ENCODE results near the gene PANK2. TPM values are rescaled to one million over a fixed set of nuclear protein-coding genes. Genes with fewer than 3 reads are reported as not detected.

The PANK2 gene
- total RNA-seq, 2 experiments from 2014 or later = 47.6 to 50.3 TPM

DNA sequence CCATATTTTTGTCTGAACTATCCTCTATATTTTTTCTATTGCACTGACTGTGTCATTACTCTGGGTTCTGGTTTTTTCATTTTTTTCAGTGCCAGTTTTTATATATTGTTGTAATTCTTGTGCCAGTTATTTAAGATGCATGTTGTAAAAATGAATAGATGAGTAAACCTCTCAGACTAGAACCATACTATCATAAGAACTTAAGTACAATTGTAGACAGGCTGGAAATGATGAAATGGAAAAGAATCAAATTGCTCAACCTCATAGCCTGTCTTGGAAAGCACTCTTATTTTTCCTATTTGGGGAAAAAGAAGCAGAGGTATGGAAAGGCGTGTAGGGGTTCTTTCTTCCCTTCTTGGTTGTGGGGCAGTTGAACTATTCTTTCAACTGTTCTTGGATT lies 30.2 kb downstream of the PANK2 start:
- TF ChIP-seq, protein P1, sequence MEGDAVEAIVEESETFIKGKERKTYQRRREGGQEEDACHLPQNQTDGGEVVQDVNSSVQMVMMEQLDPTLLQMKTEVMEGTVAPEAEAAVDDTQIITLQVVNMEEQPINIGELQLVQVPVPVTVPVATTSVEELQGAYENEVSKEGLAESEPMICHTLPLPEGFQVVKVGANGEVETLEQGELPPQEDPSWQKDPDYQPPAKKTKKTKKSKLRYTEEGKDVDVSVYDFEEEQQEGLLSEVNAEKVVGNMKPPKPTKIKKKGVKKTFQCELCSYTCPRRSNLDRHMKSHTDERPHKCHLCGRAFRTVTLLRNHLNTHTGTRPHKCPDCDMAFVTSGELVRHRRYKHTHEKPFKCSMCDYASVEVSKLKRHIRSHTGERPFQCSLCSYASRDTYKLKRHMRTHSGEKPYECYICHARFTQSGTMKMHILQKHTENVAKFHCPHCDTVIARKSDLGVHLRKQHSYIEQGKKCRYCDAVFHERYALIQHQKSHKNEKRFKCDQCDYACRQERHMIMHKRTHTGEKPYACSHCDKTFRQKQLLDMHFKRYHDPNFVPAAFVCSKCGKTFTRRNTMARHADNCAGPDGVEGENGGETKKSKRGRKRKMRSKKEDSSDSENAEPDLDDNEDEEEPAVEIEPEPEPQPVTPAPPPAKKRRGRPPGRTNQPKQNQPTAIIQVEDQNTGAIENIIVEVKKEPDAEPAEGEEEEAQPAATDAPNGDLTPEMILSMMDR (IDR thresholded peaks at IDR 0.05) = no peak
- ATAC-seq (no peak), DNase-seq (no peak)
- ChIA-PET CTCF (no interaction called here), POLR2A (no interaction called here)
- H3K36me3 Mint-ChIP-seq (ENCODE audit: low read depth) = peaks cover 52% of the 10 kb centered on the region
- intact Hi-C loops (cut with micrococcal nuclease) = no loop called here
- peak overlapping the region; percentile 67 for H3K27ac Mint-ChIP-seq
- no peak overlapping the region for H3K4me3 Mint-ChIP-seq
- no peaks in the 10 kb centered on the region for H3K27me3 Mint-ChIP-seq
- peaks cover 58% of the 10 kb centered on the region for H3K4me1 Mint-ChIP-seq (ENCODE audit: low read depth)
- no peaks in the 10 kb centered on the region for H3K9me3 Mint-ChIP-seq

DNA sequence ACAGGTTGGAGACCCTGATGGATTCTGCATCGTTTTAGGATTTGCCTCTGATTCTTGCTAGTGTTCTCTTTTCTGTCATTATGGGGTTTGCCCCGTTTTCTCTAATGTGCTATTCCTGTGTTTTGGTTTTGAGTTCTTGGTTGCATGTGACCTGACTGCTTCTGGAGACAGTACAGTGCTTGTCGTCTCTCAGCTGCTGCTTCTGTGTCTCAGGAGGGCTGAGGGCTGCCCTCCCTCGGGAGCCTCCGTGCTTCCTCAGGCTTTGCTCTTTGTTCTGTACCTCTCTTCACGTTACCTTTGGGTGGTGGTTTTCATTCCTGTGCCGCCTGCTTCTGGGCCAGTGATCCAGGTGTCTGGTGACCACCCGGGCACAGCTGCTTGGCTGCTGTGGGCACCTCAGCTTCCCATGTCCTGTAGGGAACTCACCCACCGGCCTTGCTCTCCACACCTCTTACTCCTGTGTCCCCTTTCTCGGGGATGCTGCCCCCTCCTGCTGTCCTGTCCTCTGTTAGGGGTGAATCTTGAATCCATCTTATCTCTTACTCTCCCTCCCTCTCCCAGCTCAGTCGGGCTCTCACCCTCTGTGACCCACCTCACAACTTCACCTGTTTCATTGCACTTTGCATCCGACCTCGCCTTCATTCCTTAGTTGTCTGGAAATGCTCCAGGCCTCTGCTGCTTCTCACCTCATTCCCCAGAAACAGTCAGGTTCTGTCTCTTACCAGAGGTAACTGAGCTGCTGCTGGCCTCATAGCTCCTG lies 33.2 kb downstream of the PANK2 start:
- no peaks in the 10 kb centered on the region for H3K27me3 Mint-ChIP-seq
- TF ChIP-seq, protein P1 (IDR thresholded peaks at IDR 0.05) = no peak
- H3K36me3 Mint-ChIP-seq (ENCODE audit: low read depth) = peaks cover 40% of the 10 kb centered on the region
- CTCF ChIA-PET = interaction anchor here (0.6 kb wide), 1 partner anchor 55 kb away, joined by 3 read pairs; no protein-coding TSS in a partner anchor
- DNase-seq (no peak), ATAC-seq (no peak)
- peak overlapping the region; percentile 81 for H3K27ac Mint-ChIP-seq
- no peaks in the 10 kb centered on the region for H3K9me3 Mint-ChIP-seq
- no peak overlapping the region for H3K4me3 Mint-ChIP-seq
- intact Hi-C loops (cut with micrococcal nuclease) = no loop called here
- POLR2A ChIA-PET = interaction anchor here (0.9 to 1.9 kb wide), 4 partner anchors 8 to 48 kb away, joined by 3 to 8 read pairs (median 4); no protein-coding TSS in a partner anchor
- peaks cover 50% of the 10 kb centered on the region for H3K4me1 Mint-ChIP-seq (ENCODE audit: low read depth)

DNA sequence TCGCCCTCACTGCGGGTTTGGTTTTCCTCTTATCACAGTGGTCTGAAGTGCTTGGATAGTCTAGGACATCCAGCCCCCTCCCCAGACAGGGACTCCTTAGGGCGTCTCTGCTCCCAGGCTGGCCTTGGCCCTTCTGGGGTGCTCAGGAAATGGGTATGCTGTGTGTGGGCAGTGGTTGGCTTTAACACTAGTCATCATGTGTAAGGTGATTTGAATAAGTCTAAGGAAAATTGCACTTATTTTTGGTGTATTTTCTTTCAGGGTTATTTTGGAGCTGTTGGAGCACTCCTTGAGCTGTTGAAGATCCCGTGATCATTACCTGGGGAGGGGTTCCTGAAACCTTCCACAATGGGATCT lies 33.8 kb downstream of the PANK2 start:
- ATAC-seq = no peak
- TF ChIP-seq, protein P1 (IDR thresholded peaks at IDR 0.05) = no peak
- CTCF ChIA-PET = interaction anchor here (0.6 kb wide), 1 partner anchor 54 kb away, joined by 3 read pairs; no protein-coding TSS in a partner anchor

DNA sequence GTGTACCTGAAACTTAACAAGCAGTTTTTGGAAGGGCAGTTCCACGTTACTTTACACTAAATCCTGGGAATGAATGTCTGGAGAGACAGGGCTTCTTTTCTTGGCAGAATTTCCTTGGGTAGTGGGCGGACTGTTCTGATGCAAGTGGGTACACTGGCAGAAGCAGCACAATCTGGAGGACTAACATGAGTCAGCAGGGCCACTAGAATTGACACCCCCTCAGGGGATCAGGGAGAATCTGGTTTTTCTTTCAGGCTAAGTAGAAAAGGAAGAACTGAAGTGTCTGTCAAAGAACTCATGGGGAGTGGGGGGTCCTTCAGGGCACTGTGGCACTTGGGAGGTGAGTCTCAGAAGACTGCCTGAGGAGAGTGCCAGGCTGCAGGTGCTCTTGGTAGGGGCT lies 34.6 kb downstream of the PANK2 start:
- ATAC-seq = no peak
- Mint-ChIP-seq H3K4me1 (ENCODE audit: low read depth) (peaks cover 44% of the 10 kb centered on the region), H3K36me3 (ENCODE audit: low read depth) (peaks cover 34% of the 10 kb centered on the region), H3K9me3 (no peaks in the 10 kb centered on the region), H3K4me3 (no peak overlapping the region), H3K27ac (peak overlapping the region; percentile 81), H3K27me3 (no peaks in the 10 kb centered on the region)
- CTCF ChIA-PET = no interaction called here
- POLR2A ChIA-PET = no interaction called here
- no peak for DNase-seq
- intact Hi-C loops (cut with micrococcal nuclease) = no loop called here
- TF ChIP-seq, protein P1 (IDR thresholded peaks at IDR 0.05) = no peak

More for the DNA sequence above, 33.8 kb downstream of the PANK2 start:
- Mint-ChIP-seq H3K27me3 (no peaks in the 10 kb centered on the region), H3K4me3 (no peak overlapping the region), H3K27ac (peak overlapping the region; percentile 81), H3K4me1 (ENCODE audit: low read depth) (peaks cover 49% of the 10 kb centered on the region), H3K36me3 (ENCODE audit: low read depth) (peaks cover 40% of the 10 kb centered on the region), H3K9me3 (no peaks in the 10 kb centered on the region)
- intact Hi-C loops (cut with micrococcal nuclease) = no loop called here
- POLR2A ChIA-PET = interaction anchor here (1.5 to 1.9 kb wide), 2 partner anchors 10 to 13 kb away, joined by 4 to 8 read pairs; no protein-coding TSS in a partner anchor
- DNase-seq = no peak
